Measurements from ENCODE around the gene JAK1.

Gene JAK1

GRCh38 chr1:64886877-64887276 lies 79.5 kb downstream of the JAK1 start:
- TF ChIP-seq, protein P1, sequence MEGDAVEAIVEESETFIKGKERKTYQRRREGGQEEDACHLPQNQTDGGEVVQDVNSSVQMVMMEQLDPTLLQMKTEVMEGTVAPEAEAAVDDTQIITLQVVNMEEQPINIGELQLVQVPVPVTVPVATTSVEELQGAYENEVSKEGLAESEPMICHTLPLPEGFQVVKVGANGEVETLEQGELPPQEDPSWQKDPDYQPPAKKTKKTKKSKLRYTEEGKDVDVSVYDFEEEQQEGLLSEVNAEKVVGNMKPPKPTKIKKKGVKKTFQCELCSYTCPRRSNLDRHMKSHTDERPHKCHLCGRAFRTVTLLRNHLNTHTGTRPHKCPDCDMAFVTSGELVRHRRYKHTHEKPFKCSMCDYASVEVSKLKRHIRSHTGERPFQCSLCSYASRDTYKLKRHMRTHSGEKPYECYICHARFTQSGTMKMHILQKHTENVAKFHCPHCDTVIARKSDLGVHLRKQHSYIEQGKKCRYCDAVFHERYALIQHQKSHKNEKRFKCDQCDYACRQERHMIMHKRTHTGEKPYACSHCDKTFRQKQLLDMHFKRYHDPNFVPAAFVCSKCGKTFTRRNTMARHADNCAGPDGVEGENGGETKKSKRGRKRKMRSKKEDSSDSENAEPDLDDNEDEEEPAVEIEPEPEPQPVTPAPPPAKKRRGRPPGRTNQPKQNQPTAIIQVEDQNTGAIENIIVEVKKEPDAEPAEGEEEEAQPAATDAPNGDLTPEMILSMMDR (IDR thresholded peaks at IDR 0.05; ENCODE audit: extremely low read depth, missing control alignments) = no peak
- DNase-seq (ENCODE audit: low spot score) = no peak

- DNase-seq (ENCODE audit: low spot score) = no peak
- TF ChIP-seq, protein P1 (IDR thresholded peaks at IDR 0.05; ENCODE audit: extremely low read depth, missing control alignments) = no peak
Measured at GRCh38 chr1:64885648-64886047, 80.7 kb downstream of the JAK1 start.

DNA sequence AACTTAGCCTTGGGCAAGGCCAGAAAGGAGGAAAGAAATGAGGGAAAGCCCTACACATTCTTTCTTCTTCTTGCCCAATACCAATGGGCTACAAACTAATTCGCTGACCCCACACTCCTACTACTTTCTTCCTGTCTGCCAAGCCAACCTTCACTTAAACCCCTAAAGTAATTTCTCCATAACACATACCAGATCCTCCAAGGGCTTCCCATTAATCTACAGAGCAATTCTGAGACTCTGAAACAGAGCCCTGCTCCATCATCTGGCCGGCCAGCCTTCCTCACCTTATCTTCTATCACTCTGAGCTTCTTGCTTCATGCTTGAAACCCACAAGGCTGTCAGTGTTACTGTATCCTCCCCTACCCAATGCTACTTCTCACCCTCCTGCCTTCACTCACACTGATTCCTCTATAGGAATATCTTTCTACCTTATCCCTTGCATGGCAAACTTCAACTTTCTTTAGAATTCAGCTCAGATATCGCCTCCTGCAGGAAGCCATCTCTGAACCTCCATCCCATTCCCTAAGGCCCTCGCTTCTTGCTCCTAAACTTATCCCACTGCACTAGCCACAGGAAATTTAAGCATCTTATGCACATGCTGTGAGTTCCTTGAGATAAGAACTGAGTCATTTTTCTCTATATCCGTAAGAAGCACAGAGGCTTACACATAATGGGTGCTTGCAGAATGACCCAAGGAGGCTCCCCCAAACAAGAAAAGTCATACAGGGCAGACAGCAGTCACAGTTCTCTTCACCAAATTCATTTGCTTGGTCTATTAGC lies 81.9 kb downstream of the JAK1 start:
- TF ChIP-seq, protein P1 (IDR thresholded peaks at IDR 0.05; ENCODE audit: extremely low read depth, missing control alignments) = no peak
- DNase-seq (ENCODE audit: low spot score) = no peak

GRCh38 chr1:64882574-64883255 lies 83.6 kb downstream of the JAK1 start:
- TF ChIP-seq, protein P1 (IDR thresholded peaks at IDR 0.05; ENCODE audit: extremely low read depth, missing control alignments) = no peak
- DNase-seq (ENCODE audit: low spot score) = peak; percentile 43

- TF ChIP-seq, protein P1 (IDR thresholded peaks at IDR 0.05; ENCODE audit: extremely low read depth, missing control alignments) = no peak
- no peak for DNase-seq (ENCODE audit: low spot score)
Measured at GRCh38 chr1:64881281-64881680, 85.1 kb downstream of the JAK1 start.

- no peak for DNase-seq (ENCODE audit: low spot score)
- TF ChIP-seq, protein P1 (IDR thresholded peaks at IDR 0.05; ENCODE audit: extremely low read depth, missing control alignments) = no peak
Measured at GRCh38 chr1:64880449-64880848, 85.9 kb downstream of the JAK1 start.

DNA sequence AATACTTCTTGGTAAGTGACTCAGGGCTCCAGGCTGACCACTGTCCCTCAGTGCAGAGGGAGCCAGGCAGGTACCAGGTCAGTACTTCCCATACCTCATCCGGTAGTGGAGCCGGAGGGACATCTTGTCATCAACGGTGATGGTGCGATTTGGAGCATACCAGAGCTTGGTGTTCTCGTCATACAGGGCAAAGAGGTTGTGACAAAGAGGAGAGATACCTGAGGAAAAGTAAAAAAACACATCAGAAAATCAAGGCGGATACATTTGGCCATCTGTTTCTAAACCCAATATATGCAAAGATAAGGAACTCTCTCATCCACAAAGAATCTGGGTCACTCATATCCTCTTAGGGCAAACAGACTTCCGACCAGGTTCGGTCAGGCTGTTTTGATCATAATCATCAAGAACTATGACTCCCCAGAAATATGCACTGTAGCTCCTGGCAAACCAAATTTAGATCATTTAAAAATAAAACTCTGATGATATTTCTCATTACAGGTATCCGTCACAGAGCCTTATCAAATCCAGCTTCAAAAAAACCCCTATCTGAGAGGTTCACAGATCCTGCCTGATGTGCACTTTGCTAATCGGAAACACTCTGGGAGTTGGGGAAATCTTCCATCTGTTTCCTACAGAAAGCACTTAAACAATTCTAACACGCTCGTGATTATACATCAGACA lies 87.3 kb downstream of the JAK1 start:
- TF ChIP-seq, protein P1 (IDR thresholded peaks at IDR 0.05; ENCODE audit: extremely low read depth, missing control alignments) = no peak
- DNase-seq (ENCODE audit: low spot score) = no peak
